Measurements from ENCODE around the gene GLG1. TPM values are rescaled to one million over a fixed set of nuclear protein-coding genes. Genes with fewer than 3 reads are reported as not detected.

Gene GLG1
- total RNA-seq, 1 donor: 191 TPM

DNA sequence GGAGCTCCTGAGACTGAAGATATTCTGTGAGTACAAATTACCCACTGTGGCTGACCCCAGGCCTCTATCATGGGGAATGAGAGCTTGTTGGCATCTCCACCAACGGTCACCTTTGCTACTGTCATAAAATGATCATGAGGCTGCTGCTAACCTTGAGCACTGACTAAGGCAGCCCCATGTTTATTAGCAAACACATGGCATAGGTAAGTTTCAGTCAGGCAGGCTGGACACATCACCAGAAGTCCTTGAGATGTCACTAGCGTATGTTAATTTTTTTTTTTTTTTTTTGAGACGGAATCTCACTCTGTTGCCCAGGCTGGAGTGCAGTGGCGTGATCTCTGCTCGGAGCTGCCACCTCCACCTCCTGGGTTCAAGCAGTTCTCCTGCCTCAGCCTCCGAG lies 1.5 kb upstream of the GLG1 start:
- no peak for DNase-seq (ENCODE audit: insufficient read length, low spot score, missing footprints)
- no peak overlapping the region for H3K4me3 ChIP-seq (ENCODE audit: insufficient read depth, low read length)
- H3K4me2 ChIP-seq (ENCODE audit: insufficient read depth, low read length): no peak overlapping the region
- peaks cover 25% of the 10 kb centered on the region for H3K4me1 ChIP-seq (ENCODE audit: insufficient read depth, low read length)
- H3K36me3 ChIP-seq (ENCODE audit: insufficient read depth, low read length): no peaks in the 10 kb centered on the region
- peaks cover 35% of the 10 kb centered on the region for H3K79me2 ChIP-seq (ENCODE audit: insufficient read depth, low read length)
- H3K9me3 ChIP-seq (ENCODE audit: low read depth, low read length): no peaks in the 10 kb centered on the region
- no peak overlapping the region for H3K27ac ChIP-seq (ENCODE audit: low read depth, low read length)
- peak overlapping the region; percentile 99 for H2AFZ ChIP-seq (ENCODE audit: low read length)
- TF ChIP-seq, protein P1, sequence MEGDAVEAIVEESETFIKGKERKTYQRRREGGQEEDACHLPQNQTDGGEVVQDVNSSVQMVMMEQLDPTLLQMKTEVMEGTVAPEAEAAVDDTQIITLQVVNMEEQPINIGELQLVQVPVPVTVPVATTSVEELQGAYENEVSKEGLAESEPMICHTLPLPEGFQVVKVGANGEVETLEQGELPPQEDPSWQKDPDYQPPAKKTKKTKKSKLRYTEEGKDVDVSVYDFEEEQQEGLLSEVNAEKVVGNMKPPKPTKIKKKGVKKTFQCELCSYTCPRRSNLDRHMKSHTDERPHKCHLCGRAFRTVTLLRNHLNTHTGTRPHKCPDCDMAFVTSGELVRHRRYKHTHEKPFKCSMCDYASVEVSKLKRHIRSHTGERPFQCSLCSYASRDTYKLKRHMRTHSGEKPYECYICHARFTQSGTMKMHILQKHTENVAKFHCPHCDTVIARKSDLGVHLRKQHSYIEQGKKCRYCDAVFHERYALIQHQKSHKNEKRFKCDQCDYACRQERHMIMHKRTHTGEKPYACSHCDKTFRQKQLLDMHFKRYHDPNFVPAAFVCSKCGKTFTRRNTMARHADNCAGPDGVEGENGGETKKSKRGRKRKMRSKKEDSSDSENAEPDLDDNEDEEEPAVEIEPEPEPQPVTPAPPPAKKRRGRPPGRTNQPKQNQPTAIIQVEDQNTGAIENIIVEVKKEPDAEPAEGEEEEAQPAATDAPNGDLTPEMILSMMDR (IDR thresholded peaks at IDR 0.05; ENCODE audit: extremely low read depth, low read depth, low read length): no peak
- no peaks in the 10 kb centered on the region for H3K27me3 ChIP-seq (ENCODE audit: insufficient read depth, low read length)
- peaks cover 16% of the 10 kb centered on the region for H4K20me1 ChIP-seq (ENCODE audit: insufficient read depth, low read length)

DNA sequence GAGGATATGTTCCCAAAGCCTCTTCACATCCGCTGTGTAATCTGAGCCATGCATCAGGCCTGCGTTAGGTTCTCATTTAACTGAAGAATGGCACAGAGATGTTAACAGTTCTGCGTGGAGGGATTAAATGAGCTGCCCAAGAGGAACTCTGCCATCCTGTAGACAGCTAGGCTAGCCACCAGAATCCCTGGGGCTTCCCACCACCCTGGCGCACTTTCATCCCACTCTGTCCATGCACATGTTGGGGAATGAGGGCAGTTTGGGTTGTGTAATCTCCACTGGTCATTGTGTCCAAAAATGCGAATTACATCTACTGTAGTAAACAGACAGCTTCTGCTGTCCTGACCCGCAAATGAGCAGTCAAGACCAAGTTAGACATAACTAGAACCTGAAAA lies 1.0 kb upstream of the GLG1 start:
- no peak overlapping the region for H3K27ac ChIP-seq (ENCODE audit: low read depth, low read length)
- peak overlapping the region; percentile 91 for H3K4me2 ChIP-seq (ENCODE audit: insufficient read depth, low read length)
- H3K4me3 ChIP-seq (ENCODE audit: insufficient read depth, low read length): no peak overlapping the region

DNA sequence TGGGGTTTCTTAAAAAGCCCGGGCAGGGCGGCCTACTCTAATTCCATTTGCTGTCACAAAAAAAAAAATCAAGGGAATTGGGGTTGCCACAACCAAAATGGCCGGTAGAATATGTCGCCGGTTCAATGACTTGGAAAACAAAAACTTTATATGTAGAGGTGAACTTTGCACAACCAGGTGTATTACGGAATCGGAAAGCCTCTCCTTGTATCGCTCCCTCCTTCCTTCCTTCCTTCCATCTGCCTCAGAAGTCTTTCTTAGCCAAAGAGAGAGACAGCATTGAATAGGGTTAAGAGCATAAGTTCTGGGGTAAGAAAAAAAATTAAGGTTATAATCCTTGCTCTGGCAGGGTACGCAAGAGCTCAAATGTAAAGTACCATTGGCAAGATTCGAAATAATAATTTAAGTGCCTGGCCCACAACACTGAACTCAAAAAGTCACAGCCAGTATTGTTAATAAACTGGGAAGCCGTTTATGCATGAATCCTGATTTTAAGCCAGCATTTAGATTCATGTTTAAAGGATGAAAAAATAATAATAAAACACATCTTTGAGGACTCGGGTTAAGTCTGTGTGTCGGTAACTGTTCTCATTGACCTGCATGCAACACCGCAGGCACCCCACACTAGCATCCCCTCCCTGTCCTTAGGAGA lies 522 bp upstream of the GLG1 start:
- H2AFZ ChIP-seq (ENCODE audit: low read length): peak overlapping the region; percentile 99
- no peaks in the 10 kb centered on the region for H3K36me3 ChIP-seq (ENCODE audit: insufficient read depth, low read length)
- H3K27me3 ChIP-seq (ENCODE audit: insufficient read depth, low read length): no peaks in the 10 kb centered on the region
- DNase-seq (ENCODE audit: insufficient read length, low spot score, missing footprints): no peak
- H3K4me2 ChIP-seq (ENCODE audit: insufficient read depth, low read length): peak overlapping the region; percentile 91
- TF ChIP-seq, protein P1 (IDR thresholded peaks at IDR 0.05; ENCODE audit: extremely low read depth, low read depth, low read length): no peak
- peaks cover 44% of the 10 kb centered on the region for H3K79me2 ChIP-seq (ENCODE audit: insufficient read depth, low read length)
- no peaks in the 10 kb centered on the region for H3K9me3 ChIP-seq (ENCODE audit: low read depth, low read length)
- H3K4me1 ChIP-seq (ENCODE audit: insufficient read depth, low read length): peaks cover 27% of the 10 kb centered on the region
- H3K4me3 ChIP-seq (ENCODE audit: insufficient read depth, low read length): peak overlapping the region; percentile 96
- H3K27ac ChIP-seq (ENCODE audit: low read depth, low read length): peak overlapping the region; percentile 89
- peaks cover 22% of the 10 kb centered on the region for H4K20me1 ChIP-seq (ENCODE audit: insufficient read depth, low read length)

More for the DNA sequence above, 1.0 kb upstream of the GLG1 start:
- Histone ChIP-seq H3K9me3 (ENCODE audit: low read depth, low read length) (no peaks in the 10 kb centered on the region), H2AFZ (ENCODE audit: low read length) (peak overlapping the region; percentile 99), H3K4me1 (ENCODE audit: insufficient read depth, low read length) (peaks cover 27% of the 10 kb centered on the region), H3K27me3 (ENCODE audit: insufficient read depth, low read length) (no peaks in the 10 kb centered on the region), H4K20me1 (ENCODE audit: insufficient read depth, low read length) (peaks cover 17% of the 10 kb centered on the region), H3K79me2 (ENCODE audit: insufficient read depth, low read length) (peaks cover 39% of the 10 kb centered on the region), H3K36me3 (ENCODE audit: insufficient read depth, low read length) (no peaks in the 10 kb centered on the region)
- DNase-seq (ENCODE audit: insufficient read length, low spot score, missing footprints): no peak
- TF ChIP-seq, protein P1 (IDR thresholded peaks at IDR 0.05; ENCODE audit: extremely low read depth, low read depth, low read length): no peak

DNA sequence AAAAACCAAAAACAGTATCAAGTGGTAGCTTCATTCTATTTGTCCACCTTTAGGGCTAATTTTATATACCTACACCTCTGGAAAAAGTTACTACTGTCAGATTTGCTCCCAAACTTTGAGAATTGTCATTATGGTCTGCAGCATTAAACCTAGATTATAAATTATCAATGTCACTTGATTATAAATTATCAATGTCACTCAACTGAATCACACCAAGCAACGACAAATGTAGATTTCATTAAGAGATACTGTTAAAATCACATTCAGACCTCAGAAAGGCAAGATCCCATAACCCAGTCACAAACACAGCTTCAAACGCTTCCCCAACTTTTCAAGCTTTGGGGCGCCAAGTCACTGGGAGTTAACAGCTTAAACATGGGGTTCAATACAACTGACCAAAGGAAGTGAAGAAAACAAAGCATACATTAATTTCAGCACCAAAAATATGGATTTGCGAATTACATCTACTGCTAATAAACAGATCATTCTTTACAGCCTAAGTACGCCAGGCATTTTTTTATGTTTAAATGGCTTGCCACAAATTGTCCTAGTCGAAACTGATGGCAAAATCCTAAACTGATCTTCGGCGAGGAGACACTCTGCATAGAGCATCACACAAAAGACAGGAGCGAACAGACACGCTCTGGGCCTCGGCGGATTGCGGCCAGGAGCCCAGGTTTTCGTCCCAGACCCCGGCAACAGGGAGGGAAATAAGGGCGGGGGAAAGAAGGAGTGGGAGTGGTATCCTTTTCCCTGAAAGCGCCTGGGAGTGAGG lies 981 bp downstream of the GLG1 start:
- DNase-seq (ENCODE audit: insufficient read length, low spot score, missing footprints): no peak

More for the DNA sequence above, 981 bp downstream of the GLG1 start:
- Histone ChIP-seq H3K36me3 (ENCODE audit: insufficient read depth, low read length) (no peaks in the 10 kb centered on the region), H2AFZ (ENCODE audit: low read length) (peak overlapping the region; percentile 99), H3K27me3 (ENCODE audit: insufficient read depth, low read length) (no peaks in the 10 kb centered on the region), H3K27ac (ENCODE audit: low read depth, low read length) (peak overlapping the region; percentile 89), H3K4me1 (ENCODE audit: insufficient read depth, low read length) (peaks cover 27% of the 10 kb centered on the region), H3K4me2 (ENCODE audit: insufficient read depth, low read length) (peak overlapping the region; percentile 91), H3K9me3 (ENCODE audit: low read depth, low read length) (no peaks in the 10 kb centered on the region), H3K4me3 (ENCODE audit: insufficient read depth, low read length) (peak overlapping the region; percentile 96), H4K20me1 (ENCODE audit: insufficient read depth, low read length) (peaks cover 35% of the 10 kb centered on the region), H3K79me2 (ENCODE audit: insufficient read depth, low read length) (peaks cover 59% of the 10 kb centered on the region)
- TF ChIP-seq, protein P1 (IDR thresholded peaks at IDR 0.05; ENCODE audit: extremely low read depth, low read depth, low read length): no peak
